Jurkat, Clone E6-1 (cell line): ENCODE results near the gene DCTN1.
"Not testable (repeated sequence)": the region's sequence is repeated elsewhere in the genome, so short reads cannot be mapped to it uniquely, and the experiment has no call there.

Source experiments
- DNase-seq: peaks from one replicate; pipeline ENCODE4 v3.0.0-alpha.2; 2011; ENCODE audit warnings: low read depth, low spot score
- H3K4me3 ChIP-seq: 2 replicates; pipeline ENCODE4 v1.5.1; 2011; ENCODE audit warnings: mild to moderate bottlenecking, low read length, control low read depth, moderate library complexity

Gene DCTN1

GRCh38 chr2:74374509-74375205, 5.5 kb downstream of the DCTN1 start:
- no peak for DNase-seq
- no peak overlapping the region for H3K4me3 ChIP-seq

GRCh38 chr2:74373985-74374384, 6.1 kb downstream of the DCTN1 start:
- no peak overlapping the region for H3K4me3 ChIP-seq
- no peak for DNase-seq

- no peak overlapping the region for H3K4me3 ChIP-seq
- no peak for DNase-seq
These were observed 6.9 kb downstream of the DCTN1 start for GRCh38 chr2:74373221-74373676.

GRCh38 chr2:74372674-74373073, 7.4 kb downstream of the DCTN1 start:
- H3K4me3 ChIP-seq = no peak overlapping the region
- no peak for DNase-seq

- DNase-seq = no peak
- H3K4me3 ChIP-seq = no peak overlapping the region
These were observed 8.7 kb downstream of the DCTN1 start for GRCh38 chr2:74371421-74371820.

- H3K4me3 ChIP-seq = no peak overlapping the region
- no peak for DNase-seq
These were observed 10.1 kb downstream of the DCTN1 start for GRCh38 chr2:74369976-74370375.

- DNase-seq = no peak
- no peak overlapping the region for H3K4me3 ChIP-seq
These were observed 11.6 kb downstream of the DCTN1 start for GRCh38 chr2:74368499-74368898.

- no peak for DNase-seq
These were observed 12.3 kb downstream of the DCTN1 start for GRCh38 chr2:74367789-74368188.

GRCh38 chr2:74366036-74366435, 14.1 kb downstream of the DCTN1 start:
- no peak for DNase-seq
- H3K4me3 ChIP-seq = no peak overlapping the region

More at GRCh38 chr2:74367789-74368188, 12.3 kb downstream of the DCTN1 start:
- H3K4me3 ChIP-seq = no peak overlapping the region

GRCh38 chr2:74364533-74365505, 15.3 kb downstream of the DCTN1 start:
- no peak for DNase-seq
- no peak overlapping the region for H3K4me3 ChIP-seq

GRCh38 chr2:74361327-74361726, 18.8 kb downstream of the DCTN1 start:
- no peak for DNase-seq
- H3K4me3 ChIP-seq = no peak overlapping the region

GRCh38 chr2:74357627-74358026, 22.5 kb downstream of the DCTN1 start:
- H3K4me3 ChIP-seq = no peak overlapping the region
- no peak for DNase-seq

GRCh38 chr2:74349889-74350288, 30.2 kb downstream of the DCTN1 start:
- DNase-seq = no peak
- no peak overlapping the region for H3K4me3 ChIP-seq

GRCh38 chr2:74347742-74348141, 32.4 kb downstream of the DCTN1 start:
- no peak overlapping the region for H3K4me3 ChIP-seq
- DNase-seq = no peak

GRCh38 chr2:74347303-74347702, 32.8 kb downstream of the DCTN1 start:
- DNase-seq = no peak
- H3K4me3 ChIP-seq = no peak overlapping the region

- DNase-seq = peak; percentile 10
- H3K4me3 ChIP-seq = no peak overlapping the region
These were observed 34.7 kb downstream of the DCTN1 start for GRCh38 chr2:74345272-74345943.

GRCh38 chr2:74343316-74343715, 36.8 kb downstream of the DCTN1 start, which contains the start of gene SLC4A5:
Gene SLC4A5, minus strand, starts transcription at chr2:74343416. Its CDS starts 28,393 bp downstream, at chr2:74315023.
- no peak for DNase-seq
- H3K4me3 ChIP-seq = no peak within 1 kb of the TSS

- not testable (repeated sequence) for DNase-seq, H3K4me3 ChIP-seq
These were observed 43.9 kb downstream of the DCTN1 start for GRCh38 chr2:74336227-74336626.

GRCh38 chr2:74334931-74335333, 45.2 kb downstream of the DCTN1 start:
- DNase-seq = peak; percentile 38
- no peak overlapping the region for H3K4me3 ChIP-seq
